Measurements from ENCODE around the gene MYL3.

GRCh38 chr3:46854555-46854991, 8.7 kb downstream of the MYL3 start:
- no peak for TF ChIP-seq POLR2A (IDR thresholded peaks at IDR 0.05)
- TF ChIP-seq CTCF (IDR thresholded peaks at IDR 0.05) = no peak
